HepG2 (cell line): Measurements from ENCODE around the gene CNNM3. TPM values are rescaled to one million over a fixed set of nuclear protein-coding genes. Genes with fewer than 3 reads are reported as not detected.

Source experiments
- AGO1 ChIP-seq: fragments of 200-400 bp; formaldehyde crosslinking; IDR thresholded peaks from 2 replicates; pipeline ENCODE4 v1.6.1; 2017; ENCODE audit warnings: mild to moderate bottlenecking, low read depth, low read length, moderate library complexity; ENCODE audit not compliant: poor library complexity, severe bottlenecking
- CSRNP1 ChIP-seq: sonication (generic); formaldehyde crosslinking; IDR thresholded peaks from 2 replicates; pipeline ENCODE4 v1.8.1; 2023; ENCODE audit warnings: mild to moderate bottlenecking, missing genetic modification reagents
- HCFC1 ChIP-seq: fragments of 150-350 bp; IDR thresholded peaks from 2 replicates; pipeline ENCODE4 v1.6.1; 2014; ENCODE audit warnings: low read depth, low read length
- HNF1B ChIP-seq: sonication (generic); formaldehyde crosslinking; IDR thresholded peaks from 2 replicates; pipeline ENCODE4 v1.5.1; 2020; ENCODE audit warnings: mild to moderate bottlenecking, moderate library complexity, missing genetic modification reagents
- HOXA7 ChIP-seq: sonication (generic); formaldehyde crosslinking; IDR thresholded peaks from 2 replicates; pipeline ENCODE4 v1.8.1; 2022; ENCODE audit warnings: mild to moderate bottlenecking, missing genetic modification reagents, moderate library complexity
- LCORL ChIP-seq, 2 experiments: fragments of 450-650 bp in 1 of 2; sonication (generic) in 1 of 2; formaldehyde crosslinking in 1 of 2; IDR thresholded peaks; 2 replicates each; pipeline versions ENCODE4 v1.5.0 to v1.6.1; 2017 to 2020; ENCODE audit warnings: antibody characterized with exemption in 1 of 2, missing genetic modification reagents in 1 of 2
- MXI1 ChIP-seq: IDR thresholded peaks from 3 replicates; pipeline ENCODE4 v1.6.1; 2012; ENCODE audit warnings: low read depth, low read length, inconsistent platforms, borderline replicate concordance
- MZF1 ChIP-seq: sonication (generic); formaldehyde crosslinking; IDR thresholded peaks from 2 replicates; pipeline ENCODE4 v1.8.1; 2023; ENCODE audit warnings: mild to moderate bottlenecking, missing genetic modification reagents, borderline replicate concordance
- NFYB ChIP-seq: sonication (generic); formaldehyde crosslinking; IDR thresholded peaks from 2 replicates; pipeline ENCODE4 v1.4.0; 2020; ENCODE audit warnings: missing genetic modification reagents
- RFX1 ChIP-seq: fragments of 450-650 bp; IDR thresholded peaks from 2 replicates; pipeline ENCODE4 v1.6.1; 2017
- SNAPC4 ChIP-seq: sonication (generic); formaldehyde crosslinking; IDR thresholded peaks from 2 replicates; pipeline ENCODE4 v1.4.0; 2020; ENCODE audit warnings: mild to moderate bottlenecking, missing genetic modification reagents
- SNAPC5 ChIP-seq: sonication (generic); formaldehyde crosslinking; IDR thresholded peaks from 2 replicates; pipeline ENCODE4 v1.8.1; 2023; ENCODE audit warnings: mild to moderate bottlenecking, missing genetic modification reagents, borderline replicate concordance
- ZBTB1 ChIP-seq: sonication (generic); formaldehyde crosslinking; IDR thresholded peaks from 2 replicates; pipeline ENCODE4 v1.4.0; 2020; ENCODE audit warnings: missing genetic modification reagents, borderline replicate concordance
- ZC3H13 ChIP-seq: sonication (generic); formaldehyde crosslinking; IDR thresholded peaks from 2 replicates; pipeline ENCODE4 v1.8.1; 2023; ENCODE audit warnings: mild to moderate bottlenecking, missing genetic modification reagents, moderate library complexity
- ZFP37 ChIP-seq: sonication (generic); formaldehyde crosslinking; IDR thresholded peaks from 2 replicates; pipeline ENCODE4 v1.4.0; 2020; ENCODE audit warnings: missing genetic modification reagents, borderline replicate concordance
- ZFX ChIP-seq: sonication (generic); formaldehyde crosslinking; IDR thresholded peaks from 2 replicates; pipeline ENCODE4 v1.4.0; 2020; ENCODE audit warnings: mild to moderate bottlenecking, low read depth, missing genetic modification reagents, moderate library complexity
- ZNF256 ChIP-seq: sonication (generic); formaldehyde crosslinking; conservative IDR thresholded peaks from 2 replicates; pipeline ENCODE4 v1.4.0; 2020; ENCODE audit warnings: missing genetic modification reagents
- ZNF350 ChIP-seq: sonication (generic); formaldehyde crosslinking; IDR thresholded peaks from 2 replicates; pipeline ENCODE4 v1.4.0; 2020; ENCODE audit warnings: mild to moderate bottlenecking, low read depth, missing genetic modification reagents, borderline replicate concordance
- ZNF670 ChIP-seq: sonication (generic); formaldehyde crosslinking; IDR thresholded peaks from 2 replicates; pipeline ENCODE4 v1.8.0; 2022; ENCODE audit warnings: mild to moderate bottlenecking, missing genetic modification reagents, borderline replicate concordance
- ZNF672 ChIP-seq: sonication (generic); formaldehyde crosslinking; IDR thresholded peaks from 2 replicates; pipeline ENCODE4 v1.8.1; 2022; ENCODE audit warnings: missing genetic modification reagents
- ZSCAN29 ChIP-seq: sonication (generic); formaldehyde crosslinking; conservative IDR thresholded peaks from 2 replicates; pipeline ENCODE4 v1.4.0; 2020; ENCODE audit warnings: mild to moderate bottlenecking, missing genetic modification reagents
- polyA plus RNA-seq, 8 experiments: library from polyadenylated mRNA; depleted of rRNA in 3 of 8; stranded (reverse) in 7 of 8; unstranded in 1 of 8; fragments of >200 nt; fragmentation: Illumina TruSeq in 4 of 8; extraction: Trizol in 4 of 8; gene quantifications; 2 replicates each; pipeline versions ENCODE4 v1.2.1 to v1.2.3, GENCODE V29; 2011 to 2016; ENCODE audit warnings: low read depth in 4 of 8, missing spikeins in 1 of 8, mixed read lengths in 1 of 8; ENCODE audit not compliant: insufficient read depth in 1 of 8
- total RNA-seq, 5 experiments: library from RNA; depleted of rRNA; stranded (reverse); fragments of >200 nt; fragmentation: Illumina TruSeq; extraction: Trizol; gene quantifications; 2 replicates each; pipeline ENCODE4 v1.2.3, GENCODE V29; 2016; ENCODE audit warnings: low read depth in 1 of 5

The CNNM3 gene
- total and polyA plus RNA-seq, 2 of the 13 experiments (the other 11 are each of a cell fraction or from before 2014, with no cell fraction given), result 21.2 to 27.9 TPM

- TF ChIP-seq ZFX (CRISPR knock-in tag) (peak; percentile 86), MXI1 (peak; percentile 30; the same call in 1 of the 3 replicates), ZC3H13 (CRISPR knock-in tag) (no peak), NFYB (CRISPR knock-in tag) (no peak), ZNF670 (no peak), RFX1 (no peak), LCORL (IDR thresholded peaks at IDR 0.05) (no peak), LCORL (CRISPR knock-in tag; IDR thresholded peaks at IDR 0.05) (peak; percentile 60; the same call in 1 of the 2 replicates), AGO1 (no peak), MZF1 (CRISPR knock-in tag) (no peak), HCFC1 (no peak), HNF1B (CRISPR knock-in tag) (0 out of 2 replicates have a peak, but pooled peaks have one; percentile 66), ZBTB1 (no peak), HOXA7 (CRISPR knock-in tag) (no peak), ZNF350 (CRISPR knock-in tag) (0 out of 2 replicates have a peak, but pooled peaks have one; percentile 62), ZNF672 (CRISPR knock-in tag) (no peak), ZNF256 (CRISPR knock-in tag) (no peak), ZFP37 (no peak), SNAPC4 (CRISPR knock-in tag) (no peak), SNAPC5 (CRISPR knock-in tag) (no peak), ZSCAN29 (CRISPR knock-in tag) (peak; percentile 47; the same call in 1 of the 2 replicates), CSRNP1 (CRISPR knock-in tag) (no peak; the same call in 1 of the 2 replicates)
These were observed 5.3 kb upstream of the CNNM3 start (continued) for GRCh38 chr2:96810783-96811192.
